ENCODE data around the gene CLTB.

CLTB gene

DNA sequence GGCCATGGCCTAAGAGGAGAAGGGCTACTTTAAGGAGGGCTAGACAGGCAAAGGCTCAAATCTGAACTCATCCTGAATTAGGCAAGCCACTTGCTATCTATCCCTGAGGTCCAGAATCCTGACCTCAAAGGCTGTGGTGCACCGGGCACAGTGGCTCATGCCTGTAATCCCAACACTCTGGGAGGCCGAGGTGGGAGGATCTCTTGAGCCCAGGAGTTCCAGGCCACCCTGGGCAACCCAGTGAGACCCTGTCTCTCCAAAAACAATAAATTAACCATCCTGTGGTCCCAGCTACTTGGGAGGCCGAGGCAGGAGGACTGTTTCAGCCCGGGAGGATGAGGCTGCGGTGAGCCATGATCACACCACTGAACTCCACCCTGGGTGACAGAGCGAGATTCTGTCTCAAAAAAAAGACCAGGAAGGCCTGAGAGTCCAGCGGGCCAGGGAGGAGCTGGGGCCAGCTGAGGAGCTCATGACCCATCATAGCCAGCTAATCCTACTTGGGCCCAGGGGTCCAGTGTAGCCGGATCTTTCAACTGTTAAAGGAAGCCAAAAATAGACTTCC lies 31.9 kb downstream of the CLTB start:
- DNase-seq (ENCODE audit: insufficient read length, low spot score) (no peak), FAIRE-seq (no peak)

DNA sequence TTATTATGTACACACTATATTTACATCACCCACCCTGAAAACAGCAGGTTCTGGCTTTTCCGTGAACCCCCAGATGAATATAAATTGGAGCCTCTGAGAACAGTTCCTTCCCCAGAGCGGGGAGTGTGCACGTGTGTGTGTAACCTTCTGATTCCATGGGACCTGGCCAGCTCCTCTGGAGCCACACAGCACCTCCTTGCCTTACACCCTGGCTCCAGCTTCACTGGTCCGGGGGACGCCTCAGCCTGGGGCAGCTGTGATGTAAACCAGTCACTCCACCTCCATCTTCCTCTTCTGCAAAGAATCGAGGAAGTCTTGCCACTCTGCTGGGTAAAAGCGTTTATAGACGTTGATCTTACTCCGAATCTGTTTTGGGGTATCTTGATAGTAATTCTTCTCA lies 32.4 kb downstream of the CLTB start:
- FAIRE-seq, result no peak
- no peak for DNase-seq (ENCODE audit: insufficient read length, low spot score)

DNA sequence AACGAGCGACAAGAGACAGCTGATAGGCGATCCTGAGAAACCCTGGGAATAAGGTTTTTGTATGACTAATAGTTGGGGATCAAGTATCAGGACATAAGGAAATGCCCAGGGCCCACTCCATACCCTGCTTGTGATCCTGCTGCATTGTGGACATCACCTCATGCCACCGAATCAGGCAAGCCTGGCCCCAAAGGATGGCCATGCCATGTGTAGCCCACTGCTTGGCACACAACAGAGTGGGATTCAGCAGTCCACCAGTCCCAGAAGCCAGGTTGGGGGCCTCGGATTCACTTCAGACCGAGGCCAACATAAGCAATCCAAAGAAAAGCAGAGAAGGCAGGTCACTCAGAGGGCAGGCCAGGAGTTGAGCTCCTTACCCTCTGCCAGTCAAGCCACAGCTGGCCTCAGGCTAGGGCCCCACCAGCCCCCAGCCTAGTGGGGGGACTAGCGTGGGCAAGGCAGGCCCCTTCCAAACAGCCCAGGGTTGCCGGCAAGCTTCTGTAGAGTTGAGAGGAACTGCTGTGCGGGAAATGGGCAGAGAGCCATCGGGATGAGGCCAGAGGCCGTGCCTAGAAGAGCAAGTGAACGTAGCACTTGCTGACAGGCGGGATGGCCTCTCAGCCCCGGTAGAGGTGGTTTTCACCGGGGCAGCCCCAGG lies 33.0 kb downstream of the CLTB start:
- DNase-seq (ENCODE audit: insufficient read length, low spot score) (no peak), FAIRE-seq (no peak)

DNA sequence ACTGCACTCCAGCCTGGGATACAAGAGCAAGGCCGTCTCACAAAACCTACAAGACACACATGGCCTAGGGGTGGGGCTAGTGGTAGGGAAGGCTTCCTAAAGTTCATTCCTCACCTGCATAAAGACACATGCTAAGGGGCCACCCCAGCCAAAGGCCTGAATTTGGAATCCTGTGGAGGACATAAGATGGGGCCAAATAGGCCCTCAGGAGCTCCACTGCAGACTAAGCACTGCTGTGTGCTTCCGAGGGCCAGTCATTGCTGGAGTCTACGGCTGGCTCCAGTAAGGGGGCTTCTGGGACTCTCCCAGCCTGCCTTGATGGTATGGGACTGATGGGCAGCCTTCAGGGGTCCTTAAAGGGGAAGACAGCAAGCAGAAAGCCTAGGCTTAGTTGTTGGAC lies 33.6 kb downstream of the CLTB start:
- DNase-seq (ENCODE audit: insufficient read length, low spot score) (no peak), FAIRE-seq (no peak)

DNA sequence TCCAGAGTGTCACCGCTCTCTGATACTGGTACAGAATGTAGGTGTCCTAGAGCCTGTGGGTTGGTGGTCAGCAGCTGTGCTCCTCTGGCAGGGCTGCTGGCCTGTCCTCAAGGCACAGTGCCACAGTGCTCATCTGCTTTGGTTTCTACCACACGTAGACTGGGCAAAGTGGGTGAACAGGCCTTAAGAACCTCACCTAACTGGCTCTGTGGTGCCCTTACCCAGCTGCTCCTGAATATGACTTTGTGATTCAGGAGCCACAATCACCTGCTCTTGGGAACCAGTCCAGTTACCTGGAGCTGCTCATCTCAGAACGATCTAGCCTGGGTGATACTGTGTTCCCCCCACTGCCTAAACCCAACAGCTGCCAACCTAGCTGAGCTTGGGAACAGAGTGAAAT lies 34.4 kb downstream of the CLTB start:
- no peak for FAIRE-seq
- DNase-seq (ENCODE audit: insufficient read length, low spot score), result no peak

DNA sequence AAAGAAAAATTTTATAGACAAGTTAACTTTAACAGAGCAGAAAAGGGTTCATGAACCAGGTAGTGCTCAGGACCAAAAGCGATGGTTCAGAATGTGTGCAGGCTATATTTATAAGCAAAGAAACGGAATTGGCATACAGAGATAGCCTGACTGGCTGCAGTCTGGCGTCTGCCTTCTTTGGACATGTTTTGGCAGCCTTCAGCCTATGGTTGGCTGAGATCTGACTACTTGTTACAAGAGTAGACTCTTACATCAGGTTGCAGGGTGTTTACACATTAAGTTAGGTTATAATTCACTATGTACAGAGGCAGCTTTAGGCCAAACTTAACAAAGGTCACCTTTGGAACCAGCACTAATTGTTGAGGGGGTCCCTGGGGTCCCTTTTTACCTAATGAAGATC lies 34.9 kb downstream of the CLTB start:
- DNase-seq (ENCODE audit: insufficient read length, low spot score) (no peak), FAIRE-seq (no peak)

DNA sequence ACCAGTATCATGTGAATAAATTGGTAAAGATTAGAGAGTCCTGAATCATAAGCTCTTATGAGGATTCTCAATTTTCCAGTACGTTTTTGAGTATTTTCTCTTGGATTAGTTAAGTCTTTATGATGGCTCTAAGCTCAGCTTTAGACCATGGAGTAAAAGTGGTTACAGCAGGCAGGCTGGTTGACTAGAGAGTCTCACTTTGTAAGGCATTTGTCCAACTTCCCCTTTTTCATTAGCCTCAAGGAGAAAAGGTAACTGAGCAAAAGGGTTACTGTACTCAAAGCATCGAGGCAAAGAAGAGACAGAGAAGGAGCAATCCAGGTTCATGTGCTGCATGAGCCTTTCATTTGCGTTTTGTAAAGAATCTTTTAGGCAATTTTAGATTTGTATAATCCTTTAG lies 36.5 kb downstream of the CLTB start:
- no peak for FAIRE-seq
- DNase-seq (ENCODE audit: insufficient read length, low spot score), result no peak

DNA sequence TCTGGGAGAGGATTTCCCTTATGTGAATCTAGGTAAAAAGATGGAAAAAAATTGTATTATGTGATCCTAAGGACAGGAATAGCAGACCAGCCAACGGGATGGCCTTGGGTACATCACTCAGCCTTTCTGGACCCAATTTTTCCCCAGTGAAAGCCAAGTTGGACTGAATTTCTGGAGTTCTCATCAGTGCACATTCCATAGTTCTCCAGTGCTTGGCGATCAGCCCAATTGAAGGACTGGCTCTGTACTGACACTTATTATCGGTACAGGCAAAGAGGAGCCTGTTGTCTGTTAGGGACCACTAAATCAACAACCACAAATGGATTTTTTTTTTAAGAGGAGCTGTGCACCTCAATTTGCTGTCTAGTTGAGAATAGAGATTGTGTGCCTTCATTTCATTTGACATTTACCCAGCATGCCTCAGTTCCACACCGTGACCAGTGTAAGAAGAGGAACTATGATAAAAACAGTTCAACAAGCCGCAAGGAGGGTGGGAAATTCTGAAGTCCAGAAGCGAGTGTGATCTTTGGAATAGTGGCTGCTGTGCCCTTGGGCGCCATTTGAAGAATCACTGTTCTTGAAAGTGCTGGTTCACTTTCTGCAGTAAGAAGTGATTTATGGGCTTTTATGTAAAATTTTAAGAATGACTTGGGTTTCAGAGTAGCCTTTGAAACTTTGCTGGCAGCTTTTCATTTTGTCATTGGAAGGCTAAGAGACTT lies 43.1 kb downstream of the CLTB start:
- FAIRE-seq (no peak), DNase-seq (ENCODE audit: insufficient read length, low spot score) (no peak)

DNA sequence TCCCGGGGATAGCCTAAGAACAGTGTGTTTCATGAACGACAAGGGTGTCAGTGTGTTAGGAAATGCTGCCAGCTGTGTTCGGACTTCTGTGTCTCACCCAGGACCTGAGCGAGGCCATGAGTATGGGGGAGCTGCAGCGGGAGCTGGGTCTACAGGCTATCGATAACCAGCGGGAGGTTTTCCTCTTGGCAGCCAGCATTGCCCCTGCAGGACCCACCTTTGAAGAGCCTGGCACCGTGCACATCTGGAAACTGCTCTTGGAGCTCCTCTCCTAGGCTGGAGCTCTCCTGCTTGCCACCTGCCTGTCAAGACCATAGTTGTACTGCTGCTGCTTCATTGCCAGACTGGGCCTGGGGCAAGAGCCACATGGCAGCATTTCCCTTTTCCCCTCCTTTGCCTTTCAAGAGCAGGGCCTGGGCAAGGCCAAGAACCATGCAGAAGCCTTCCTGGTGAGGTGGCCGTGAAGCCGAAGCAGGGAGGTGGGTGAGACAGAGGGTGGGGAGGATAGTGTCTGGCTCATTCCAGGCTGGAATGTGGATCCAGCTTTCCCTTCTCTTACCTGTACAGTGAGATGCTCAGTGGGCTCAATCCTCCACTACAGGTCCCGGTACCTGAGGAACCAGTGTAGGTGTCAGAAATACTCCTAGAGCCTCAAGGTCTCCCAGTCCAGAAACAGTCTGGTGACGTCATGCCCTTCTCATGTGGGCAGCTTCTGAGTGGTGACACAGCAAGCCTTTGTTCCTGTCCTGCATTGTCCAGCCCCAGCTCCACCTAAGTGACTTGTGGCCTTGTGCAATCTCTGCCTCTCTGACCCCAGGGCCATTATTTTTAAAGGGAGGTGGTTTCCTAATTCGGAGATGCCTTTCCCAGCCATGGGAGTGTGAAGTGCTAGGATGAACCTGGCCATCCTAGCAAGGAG lies 44.5 kb downstream of the CLTB start:
- FAIRE-seq (no peak), DNase-seq (ENCODE audit: insufficient read length, low spot score) (no peak)

DNA sequence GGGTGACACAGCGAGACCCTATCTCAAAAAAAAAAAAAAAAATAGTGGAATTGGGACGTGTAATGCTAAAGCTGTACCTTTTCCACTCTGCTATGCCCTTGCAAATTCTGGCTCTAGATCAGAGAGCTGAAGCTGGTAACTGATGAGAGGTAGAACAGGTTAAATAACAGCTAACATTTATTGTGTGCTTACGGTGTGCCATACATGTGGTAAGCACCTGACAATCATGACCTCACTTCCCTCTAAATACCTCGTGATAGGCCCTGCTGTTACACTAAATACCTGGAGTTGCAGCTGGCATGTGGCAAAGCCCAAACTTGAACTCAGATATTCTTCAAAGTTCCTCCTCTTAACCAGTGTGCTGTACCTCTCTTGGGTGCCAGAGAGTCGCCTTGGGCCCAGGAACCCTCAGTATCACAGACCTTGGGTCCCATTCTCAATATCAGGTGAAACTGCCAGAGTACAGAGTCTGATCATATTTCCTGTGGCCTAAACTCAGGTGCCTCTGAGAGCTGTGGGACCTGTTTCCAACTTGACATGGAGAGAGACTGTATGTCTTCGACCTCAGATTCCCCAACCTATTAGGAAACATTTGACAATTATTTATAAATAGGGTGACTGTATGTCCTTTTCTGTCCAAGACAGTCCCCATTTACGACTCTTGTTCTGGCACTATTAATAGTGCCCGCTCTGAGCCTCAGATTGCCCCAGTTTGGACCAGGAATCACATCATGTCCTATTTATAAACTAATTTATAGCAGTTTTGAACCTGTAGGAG lies 46.2 kb downstream of the CLTB start:
- DNase-seq (ENCODE audit: insufficient read length, low spot score), result no peak
- FAIRE-seq, result no peak

DNA sequence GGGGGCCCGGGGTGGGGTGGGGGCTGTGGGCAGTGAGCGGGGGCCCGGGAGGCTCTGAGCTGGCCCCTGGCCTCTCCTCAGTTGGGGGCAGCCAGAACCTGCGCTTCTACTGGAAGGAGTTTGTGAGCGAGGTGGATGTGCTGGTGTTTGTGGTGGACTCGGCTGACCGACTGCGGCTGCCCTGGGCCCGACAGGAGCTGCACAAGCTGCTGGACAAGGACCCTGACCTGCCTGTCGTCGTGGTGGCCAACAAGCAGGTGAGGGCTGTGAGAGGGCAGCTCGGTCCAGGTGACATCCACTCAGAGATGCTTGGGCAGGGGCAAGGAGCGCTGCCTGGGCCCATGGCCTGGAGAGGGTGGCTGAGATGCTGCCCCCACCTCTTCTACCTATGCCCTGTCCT lies 47.6 kb downstream of the CLTB start:
- FAIRE-seq (no peak), DNase-seq (ENCODE audit: insufficient read length, low spot score) (no peak)

DNA sequence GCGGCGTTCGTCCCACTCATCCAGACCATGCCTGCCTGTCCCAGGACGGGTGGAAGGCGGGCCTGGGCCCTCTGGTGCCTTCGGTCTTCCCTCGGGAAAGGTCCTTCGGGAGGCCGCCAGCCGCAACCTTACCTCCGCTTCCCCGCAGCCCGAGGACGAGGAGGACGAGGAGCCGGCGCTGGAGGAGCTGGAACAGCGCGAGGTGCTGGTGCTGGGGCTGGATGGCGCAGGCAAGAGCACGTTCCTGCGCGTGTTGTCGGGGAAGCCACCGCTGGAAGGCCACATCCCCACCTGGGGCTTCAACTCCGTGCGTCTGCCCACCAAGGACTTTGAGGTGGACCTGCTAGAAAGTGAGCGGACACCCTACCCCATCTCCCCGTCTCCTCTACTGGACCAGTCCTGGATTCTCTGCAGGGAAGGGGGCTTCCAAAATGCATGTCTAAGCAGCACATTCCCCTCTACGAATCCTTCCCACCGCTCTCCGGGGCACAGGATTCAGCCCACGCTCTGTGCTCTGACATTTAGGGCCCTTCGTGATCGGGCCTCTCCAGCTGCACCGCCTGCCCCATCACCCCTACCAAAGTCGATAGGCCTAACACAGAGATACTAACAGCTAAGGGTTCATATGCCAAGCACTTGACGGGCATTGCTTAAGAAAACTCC lies 50.0 kb downstream of the CLTB start:
- no peak for DNase-seq (ENCODE audit: insufficient read length, low spot score)
- FAIRE-seq, result no peak

DNA sequence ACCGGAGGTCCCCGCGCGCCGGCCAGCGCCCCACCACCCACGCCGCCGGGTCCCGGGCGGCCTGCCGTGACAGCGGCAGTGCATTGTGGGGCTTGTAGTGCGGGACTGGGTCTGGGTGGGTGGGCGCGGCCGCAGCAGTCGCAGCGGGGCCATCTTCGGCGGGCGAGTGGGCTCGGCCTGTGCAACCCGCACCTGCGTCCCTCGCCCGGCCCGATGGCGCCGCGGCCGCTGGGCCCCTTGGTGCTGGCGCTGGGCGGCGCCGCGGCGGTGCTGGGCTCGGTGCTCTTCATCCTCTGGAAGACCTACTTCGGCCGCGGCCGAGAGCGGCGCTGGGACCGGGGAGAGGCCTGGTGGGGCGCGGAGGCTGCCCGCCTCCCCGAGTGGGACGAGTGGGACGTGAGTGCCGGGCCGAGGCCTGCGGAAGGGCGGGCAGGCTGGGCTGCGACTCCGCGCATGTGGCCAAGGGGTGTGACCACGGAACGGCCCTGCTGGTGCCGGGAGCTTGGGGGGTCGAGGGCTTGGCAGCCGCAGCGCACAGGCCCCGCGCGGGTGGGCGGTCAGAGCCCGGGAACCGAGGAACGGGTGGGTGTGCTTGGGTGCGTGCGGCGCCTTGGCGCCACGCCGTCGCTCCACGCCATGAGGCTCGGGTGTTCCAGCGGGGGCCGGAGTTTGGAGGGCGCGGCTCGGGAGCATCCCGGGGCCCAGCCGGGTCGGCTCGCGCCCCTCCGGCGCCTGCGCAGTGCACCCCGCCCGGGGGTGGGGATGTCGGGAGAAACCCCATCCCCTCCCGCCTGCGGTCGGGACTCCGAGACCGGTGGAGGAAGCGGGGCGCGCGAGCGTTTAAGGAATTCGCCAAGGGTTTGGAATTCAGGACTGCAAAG lies 50.7 kb downstream of the CLTB start, which contains the start of gene ARL10:
Gene ARL10 (plus strand): TSS at position 137 of the 881 bp plus-strand sequence. CDS start 77 bp downstream, at position 214.
- FAIRE-seq (peak; percentile 79), DNase-seq (ENCODE audit: insufficient read length, low spot score) (peak; percentile 82)

DNA sequence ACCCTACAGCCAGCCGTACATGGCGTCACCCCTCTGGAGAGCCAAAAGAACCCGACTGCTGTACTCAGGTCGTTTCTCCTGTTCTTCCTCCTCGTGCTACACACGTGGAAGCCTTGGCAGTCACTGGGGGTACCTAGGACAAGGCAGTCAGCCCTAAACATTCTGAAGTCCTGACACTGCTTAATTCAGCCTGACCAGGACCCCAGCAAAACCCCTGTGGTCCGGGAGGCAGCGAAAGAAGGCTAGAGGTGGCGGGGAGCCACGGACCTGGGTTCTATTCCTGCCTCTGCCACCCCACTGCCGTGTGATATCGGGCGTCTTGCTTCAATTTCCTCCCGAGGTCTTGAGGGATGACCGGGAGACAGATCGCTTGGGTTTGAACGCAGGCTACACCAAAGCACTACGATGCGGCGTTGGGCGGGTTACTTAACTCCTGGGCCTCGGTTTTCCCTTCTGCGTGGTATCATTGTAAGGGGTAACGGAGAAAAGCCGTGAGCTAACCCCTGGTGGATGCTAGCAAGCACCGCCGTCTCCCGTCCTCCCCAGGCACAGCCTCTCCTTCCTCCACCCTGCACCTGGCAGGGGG lies 51.5 kb downstream of the CLTB start:
- no peak for DNase-seq (ENCODE audit: insufficient read length, low spot score)
- no peak for FAIRE-seq

DNA sequence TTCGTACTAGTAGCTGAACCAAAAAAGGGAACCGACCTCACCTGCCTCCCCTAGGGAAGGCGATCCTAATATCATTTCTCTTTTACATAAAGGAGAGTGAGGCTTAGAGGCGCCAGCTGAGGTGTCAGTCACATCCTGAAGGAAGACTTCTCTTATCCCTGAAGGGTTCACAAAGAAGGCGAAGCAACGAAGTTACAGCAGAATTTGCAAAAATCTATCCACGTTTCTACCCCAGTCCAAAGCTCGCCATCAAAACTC lies 54.2 kb downstream of the CLTB start:
- FAIRE-seq (no peak), DNase-seq (ENCODE audit: insufficient read length, low spot score) (no peak)

DNA sequence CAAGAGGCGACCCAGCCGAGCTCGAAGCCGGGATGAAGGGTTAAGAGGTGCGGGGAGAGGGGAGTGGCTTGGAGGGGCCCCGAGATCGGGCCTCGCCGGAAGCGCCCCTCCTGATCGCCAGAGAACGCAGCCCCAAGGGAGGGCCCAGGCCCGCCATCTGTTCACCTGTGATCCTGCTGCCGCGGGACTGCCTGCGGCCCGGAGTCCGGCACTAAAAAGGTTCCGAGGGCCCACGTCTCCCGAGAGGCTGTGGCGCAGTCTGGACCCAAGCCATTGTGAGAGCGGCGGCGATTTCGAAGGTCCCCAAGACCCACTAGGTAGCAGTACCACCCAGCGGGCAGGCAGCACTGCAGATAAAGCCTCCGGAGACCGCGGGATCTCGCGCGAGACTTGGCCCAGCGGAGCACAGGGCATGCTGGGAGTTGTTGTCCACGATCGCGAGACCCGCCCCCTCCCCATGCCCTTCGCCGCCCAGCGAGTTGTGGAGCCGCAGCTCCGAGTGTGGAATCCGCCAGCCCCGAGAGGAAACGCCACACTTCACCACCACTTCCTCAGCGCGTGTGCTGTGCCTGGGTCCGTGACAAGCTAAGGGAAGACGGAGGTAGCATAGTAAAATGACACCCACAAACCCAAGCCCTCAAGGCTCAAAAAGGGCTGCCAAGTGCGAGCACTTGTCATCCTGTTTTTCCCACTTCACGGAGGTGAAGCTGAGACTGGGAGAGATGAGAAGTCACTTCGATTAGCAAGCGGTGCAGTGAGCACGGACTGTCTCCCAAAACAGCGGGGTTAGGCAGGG lies 54.7 kb downstream of the CLTB start, which contains the start of gene KIAA1191:
Gene KIAA1191 (minus strand): TSS at position 328 of the 796 bp plus-strand sequence. CDS start 2,256 bp downstream, outside the sequence.
- FAIRE-seq, result peak; percentile 16

DNA sequence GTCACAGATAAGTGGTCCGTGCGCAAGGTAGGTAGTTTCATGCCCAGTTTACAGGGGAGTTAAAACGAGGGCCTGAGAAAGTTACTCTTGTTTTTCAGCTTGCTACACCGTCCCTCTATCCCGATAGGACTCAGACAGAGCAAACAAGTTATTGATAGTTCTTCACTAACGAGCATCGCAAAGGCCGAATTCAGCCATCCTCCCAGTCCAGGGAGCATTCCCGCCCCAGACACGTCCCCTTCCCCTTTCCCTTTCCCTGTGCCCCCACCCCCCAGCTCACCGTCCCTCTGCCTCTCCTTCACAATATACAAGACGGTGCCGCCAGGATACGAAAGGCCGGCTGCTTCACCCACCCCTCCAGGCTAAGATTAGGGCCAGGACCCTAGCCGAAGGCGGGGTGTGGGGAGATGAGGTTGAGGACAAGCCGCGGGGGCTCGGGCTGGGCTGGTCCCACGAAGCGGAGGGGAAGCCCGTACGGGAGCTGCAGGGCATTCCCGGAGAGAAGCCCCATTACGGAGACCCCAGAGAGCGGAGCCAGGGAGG lies 55.4 kb downstream of the CLTB start:
- FAIRE-seq (no peak), DNase-seq (ENCODE audit: insufficient read length, low spot score) (peak; percentile 19)

More for the DNA sequence above, 54.7 kb downstream of the CLTB start, which contains the start of gene KIAA1191:
- peak; percentile 91 for DNase-seq (ENCODE audit: insufficient read length, low spot score)

All from HTR-8/SVneo (cell line).